WTC11 (cell line): ENCODE data around the gene PDCD10. TPM values are rescaled to one million over a fixed set of nuclear protein-coding genes. Genes with fewer than 3 reads are reported as not detected.

ENCODE experiments used
- ATAC-seq: fragments of 200-7000 bp; cut with Tn5 transposase; 2 replicates; pipeline ENCODE4 v1.10.0; 2021; ENCODE audit warnings: mild to moderate bottlenecking, moderate library complexity
- CTCF ChIA-PET: fragments of 300-600 bp; sonication (Branson Sonifier 250); formaldehyde crosslinking; loops from one replicate; lab custom pipeline; 2021; ENCODE audit warnings: antibody characterized with exemption; lab: Charles Lee
- POLR2A ChIA-PET: fragments of 350-600 bp; sonication (Branson Sonifier 250); formaldehyde crosslinking; loops from one replicate; lab custom pipeline; 2021; ENCODE audit warnings: antibody characterized with exemption; lab: Charles Lee
- DNase-seq: peaks from one replicate; pipeline ENCODE4 v3.0.0; 2021; ENCODE audit warnings: low spot score
- H3K27ac Mint-ChIP-seq: 2 replicates; pipeline ENCODE4 v1.8.0; 2021; ENCODE audit warnings: mixed read lengths
- H3K27me3 Mint-ChIP-seq: 2 replicates; pipeline ENCODE4 v1.8.0; 2021; ENCODE audit warnings: low read depth, mild to moderate bottlenecking, moderate library complexity, mixed read lengths
- H3K36me3 Mint-ChIP-seq: 2 replicates; pipeline ENCODE4 v1.8.0; 2021; ENCODE audit warnings: mixed read lengths
- H3K4me1 Mint-ChIP-seq: 2 replicates; pipeline ENCODE4 v1.8.0; 2022; ENCODE audit warnings: mixed read lengths
- H3K4me3 Mint-ChIP-seq: 2 replicates; pipeline ENCODE4 v1.8.0; 2021; ENCODE audit warnings: mild to moderate bottlenecking, moderate library complexity, mixed read lengths
- H3K9me3 Mint-ChIP-seq: 2 replicates; pipeline ENCODE4 v1.8.0; 2021; ENCODE audit warnings: mixed read lengths
- AFF4 ChIP-seq: sonication (generic); formaldehyde crosslinking; IDR thresholded peaks from 2 replicates; pipeline ENCODE4 v1.8.1; 2023; ENCODE audit warnings: mild to moderate bottlenecking, missing genetic modification reagents, borderline replicate concordance
- ARID4B ChIP-seq: sonication (generic); formaldehyde crosslinking; IDR thresholded peaks from 2 replicates; pipeline ENCODE4 v1.8.0; 2023; ENCODE audit warnings: missing genetic modification reagents, mild to moderate bottlenecking, borderline replicate concordance
- ATF3 ChIP-seq: sonication (generic); formaldehyde crosslinking; conservative IDR thresholded peaks from 2 replicates; pipeline ENCODE4 v1.8.1; 2022; ENCODE audit warnings: mild to moderate bottlenecking, missing genetic modification reagents
- CBFB ChIP-seq: sonication (generic); formaldehyde crosslinking; IDR thresholded peaks from 2 replicates; pipeline ENCODE4 v1.8.1; 2022; ENCODE audit warnings: mild to moderate bottlenecking, low read depth, missing genetic modification reagents
- CDX4 ChIP-seq: fragments of 250-450 bp; sonication (Bioruptor Pico); IDR thresholded peaks from 2 replicates; pipeline ENCODE4 v1.9.0; 2021; ENCODE audit warnings: moderate library complexity, mild to moderate bottlenecking, inconsistent platforms, borderline replicate concordance
- FOXK1 ChIP-seq: sonication (generic); formaldehyde crosslinking; IDR thresholded peaks from 2 replicates; pipeline ENCODE4 v1.8.0; 2022; ENCODE audit warnings: mild to moderate bottlenecking, moderate library complexity, missing genetic modification reagents
- GTF2I ChIP-seq: fragments of 250-450 bp; sonication (Bioruptor Pico); conservative IDR thresholded peaks from 2 replicates; pipeline ENCODE4 v1.4.0; 2021; ENCODE audit warnings: mild to moderate bottlenecking
- HMGXB4 ChIP-seq: sonication (generic); formaldehyde crosslinking; IDR thresholded peaks from 2 replicates; pipeline ENCODE4 v1.8.1; 2023; ENCODE audit warnings: mild to moderate bottlenecking, moderate library complexity, missing genetic modification reagents
- IRF1 ChIP-seq: sonication (generic); formaldehyde crosslinking; IDR thresholded peaks from 2 replicates; pipeline ENCODE4 v1.8.0; 2023; ENCODE audit warnings: missing genetic modification reagents
- IRF2 ChIP-seq: sonication (generic); formaldehyde crosslinking; IDR thresholded peaks from 2 replicates; pipeline ENCODE4 v1.8.0; 2022; ENCODE audit warnings: low read depth, missing genetic modification reagents, borderline replicate concordance
- JAZF1 ChIP-seq: fragments of 250-450 bp; sonication (Bioruptor Pico); IDR thresholded peaks from 2 replicates; pipeline ENCODE4 v1.9.0; 2021; ENCODE audit warnings: moderate library complexity, mild to moderate bottlenecking, inconsistent platforms
- MYBL2 ChIP-seq: sonication (generic); formaldehyde crosslinking; IDR thresholded peaks from 2 replicates; pipeline ENCODE4 v1.8.1; 2023; ENCODE audit warnings: mild to moderate bottlenecking, moderate library complexity, missing genetic modification reagents
- NR3C1 ChIP-seq: sonication (generic); formaldehyde crosslinking; conservative IDR thresholded peaks from 2 replicates; pipeline ENCODE4 v1.8.1; 2023; ENCODE audit warnings: low read depth, mild to moderate bottlenecking, missing genetic modification reagents
- SMAD4 ChIP-seq: sonication (generic); formaldehyde crosslinking; IDR thresholded peaks from 2 replicates; pipeline ENCODE4 v1.8.0; 2022; ENCODE audit warnings: mild to moderate bottlenecking, missing genetic modification reagents
- SP1 ChIP-seq: sonication (generic); formaldehyde crosslinking; conservative IDR thresholded peaks from 2 replicates; pipeline ENCODE4 v1.8.1; 2022; ENCODE audit warnings: missing genetic modification reagents
- TCF7 ChIP-seq: sonication (generic); formaldehyde crosslinking; IDR thresholded peaks from 2 replicates; pipeline ENCODE4 v1.8.0; 2022; ENCODE audit warnings: mild to moderate bottlenecking, low read depth, missing genetic modification reagents, moderate library complexity
- TEAD4 ChIP-seq: sonication (generic); formaldehyde crosslinking; IDR thresholded peaks from 2 replicates; pipeline ENCODE4 v1.8.0; 2022; ENCODE audit warnings: mild to moderate bottlenecking, missing genetic modification reagents
- ZBTB21 ChIP-seq: sonication (generic); formaldehyde crosslinking; IDR thresholded peaks from 2 replicates; pipeline ENCODE4 v1.8.1; 2023; ENCODE audit warnings: mild to moderate bottlenecking, missing genetic modification reagents, borderline replicate concordance
- ZNF263 ChIP-seq: sonication (generic); formaldehyde crosslinking; IDR thresholded peaks from 2 replicates; pipeline ENCODE4 v1.8.1; 2022; ENCODE audit warnings: low read depth, mild to moderate bottlenecking, moderate library complexity, missing genetic modification reagents
- ZNF317 ChIP-seq: sonication (generic); formaldehyde crosslinking; IDR thresholded peaks from 2 replicates; pipeline ENCODE4 v1.8.1; 2023; ENCODE audit warnings: low read depth, mild to moderate bottlenecking, moderate library complexity, missing genetic modification reagents, borderline replicate concordance
- ZNF423 ChIP-seq: fragments of 250-450 bp; sonication (Bioruptor Pico); IDR thresholded peaks from 2 replicates; pipeline ENCODE4 v2.1.2; 2022; ENCODE audit warnings: mild to moderate bottlenecking, moderate library complexity
- ZSCAN18 ChIP-seq: fragments of 250-450 bp; sonication (Bioruptor Pico); IDR thresholded peaks from 2 replicates; pipeline ENCODE4 v2.1.2; 2022; ENCODE audit warnings: mild to moderate bottlenecking, moderate library complexity
- total RNA-seq: library from RNA; stranded (reverse); gene quantifications from 3 replicates; pipeline ENCODE4 v1.2.3, GENCODE V29; 2021

PDCD10 gene
- total RNA-seq, 1 experiment from 2014 or later = 60.8 TPM

- POLR2A ChIA-PET = no interaction called here
- DNase-seq (no peak), ATAC-seq (no peak)
- Mint-ChIP-seq H3K27ac (no peak overlapping the region), H3K9me3 (peaks cover 51% of the 10 kb centered on the region)
- CTCF ChIA-PET = no interaction called here
- TF ChIP-seq SMAD4 (CRISPR knock-in tag) (no peak), IRF2 (CRISPR knock-in tag) (no peak), ZNF423 (CRISPR knock-in tag) (no peak), ZNF317 (CRISPR knock-in tag) (no peak)
- TF ChIP-seq, all 79 proteins: peak for 0
- peaks cover 7% of the 10 kb centered on the region; the same call in 1 of the 2 replicates for H3K4me1 Mint-ChIP-seq
- H3K4me3 Mint-ChIP-seq = no peak overlapping the region
- no peaks in the 10 kb centered on the region for H3K27me3 Mint-ChIP-seq
- H3K36me3 Mint-ChIP-seq = peaks cover 56% of the 10 kb centered on the region
These were observed 61.5 kb downstream of the PDCD10 start for GRCh38 chr3:167673221-167673620.

- H3K4me1 Mint-ChIP-seq = peaks cover 8% of the 10 kb centered on the region
- peaks cover 47% of the 10 kb centered on the region for H3K36me3 Mint-ChIP-seq
- DNase-seq (no peak), ATAC-seq (no peak; the same call in 1 of the 2 replicates)
- H3K4me3 Mint-ChIP-seq = no peak overlapping the region
- ChIA-PET POLR2A (interaction anchor here (0.9 kb wide), 1 partner anchor 19 kb away, joined by 3 read pairs; no protein-coding TSS in a partner anchor), CTCF (no interaction called here)
- H3K9me3 Mint-ChIP-seq = peaks cover 45% of the 10 kb centered on the region
- H3K27me3 Mint-ChIP-seq = no peaks in the 10 kb centered on the region
- no peak for TF ChIP-seq ARID4B (CRISPR knock-in tag)
- no peak for TF ChIP-seq CDX4 (CRISPR knock-in tag)
- TF ChIP-seq HMGXB4 (CRISPR knock-in tag) = no peak
- TF ChIP-seq MYBL2 (CRISPR knock-in tag) = no peak
- no peak for TF ChIP-seq AFF4 (CRISPR knock-in tag)
- no peak for TF ChIP-seq FOXK1
- no peak for TF ChIP-seq IRF1 (CRISPR knock-in tag)
- TF ChIP-seq NR3C1 (CRISPR knock-in tag) = no peak
- TF ChIP-seq CBFB (CRISPR knock-in tag) = no peak
- no peak for TF ChIP-seq ZSCAN18 (CRISPR knock-in tag)
- TF ChIP-seq ZNF263 (CRISPR knock-in tag) = no peak
- no peak for TF ChIP-seq TEAD4 (CRISPR knock-in tag)
- TF ChIP-seq GTF2I (CRISPR knock-in tag) = no peak
- TF ChIP-seq SP1 (CRISPR knock-in tag) = no peak
- no peak for TF ChIP-seq TCF7 (CRISPR knock-in tag)
- TF ChIP-seq JAZF1 (CRISPR knock-in tag) = no peak
- TF ChIP-seq ATF3 = no peak
- no peak for TF ChIP-seq ZBTB21
- H3K27ac Mint-ChIP-seq = no peak overlapping the region
These were observed 62.7 kb downstream of the PDCD10 start for GRCh38 chr3:167671878-167672427.
